ENCODE data around the gene STX4. TPM values are rescaled to one million over a fixed set of nuclear protein-coding genes. Genes with fewer than 3 reads are reported as not detected.
A peak's percentile ranks its signal among the peaks of the same experiment; 100 is the strongest.

Gene STX4
- total RNA-seq, 4 donors from 2014 or later = 50.7 to 69.3 (median 63.9) TPM

GRCh38 chr16:31033709-31034492 lies 543 bp downstream of the STX4 start:
- peak overlapping the region; percentile 77 to 91 (median 82) for H3K4me3 ChIP-seq
- peak overlapping the region; percentile 95 to 100 (median 98) for H3K27ac ChIP-seq
- no peaks in the 10 kb centered on the region for H3K27me3 ChIP-seq
- DNase-seq (ENCODE audit: low spot score in 2 of 2) = peak; percentile 91 to 94
- H3K9me3 ChIP-seq = no peaks in the 10 kb centered on the region
- H3K4me1 ChIP-seq = peaks cover 0 to 36% (median 6%) of the 10 kb centered on the region in 4 donors
- TF ChIP-seq EP300 (IDR thresholded peaks at IDR 0.05) (peak; percentile 40 to 81), POLR2A (IDR thresholded peaks at IDR 0.05) (peak; percentile 39 to 64), CTCF (IDR thresholded peaks at IDR 0.05) (no peak)
- WGBS, 2 donors = 1 to 2% methylated on average over 32 to 41 of the region's 47 CpGs
- H3K36me3 ChIP-seq = peaks cover 0 to 18% (median 11%) of the 10 kb centered on the region in 3 donors

- H3K27me3 ChIP-seq = no peaks in the 10 kb centered on the region
- TF ChIP-seq CTCF (IDR thresholded peaks at IDR 0.05) (no peak), EP300 (IDR thresholded peaks at IDR 0.05) (no peak), POLR2A (IDR thresholded peaks at IDR 0.05) (no peak)
Measured at GRCh38 chr16:31036691-31037090, 3.3 kb downstream of the STX4 start.

GRCh38 chr16:31038993-31039392 lies 5.6 kb downstream of the STX4 start:
- 86% methylated on average over 2 of the region's 2 CpGs; no CpG with 5 or more reads in 1 of the 2 donors for WGBS, 2 donors
- DNase-seq (ENCODE audit: low spot score in 2 of 2) = no peak
- H3K27me3 ChIP-seq = no peaks in the 10 kb centered on the region
- H3K4me3 ChIP-seq = no peak overlapping the region
- H3K4me1 ChIP-seq = peaks cover 0 to 22% (median 6%) of the 10 kb centered on the region in 4 donors
- H3K36me3 ChIP-seq = peaks cover 0 to 65% (median 23%) of the 10 kb centered on the region in 3 donors
- H3K27ac ChIP-seq = no peak overlapping the region
- no peak for TF ChIP-seq POLR2A (IDR thresholded peaks at IDR 0.05)
- TF ChIP-seq EP300 (IDR thresholded peaks at IDR 0.05) = no peak
- no peak for TF ChIP-seq CTCF (IDR thresholded peaks at IDR 0.05)
- H3K9me3 ChIP-seq = no peaks in the 10 kb centered on the region

More at GRCh38 chr16:31036691-31037090, 3.3 kb downstream of the STX4 start:
- H3K36me3 ChIP-seq = peaks cover 0 to 46% (median 23%) of the 10 kb centered on the region in 3 donors
- no peak for DNase-seq (ENCODE audit: low spot score in 2 of 2)
- whole genome bisulfite sequencing, 2 donors = 75 to 79% methylated on average over 2 of the region's 2 CpGs
- H3K9me3 ChIP-seq = no peaks in the 10 kb centered on the region
- no peak overlapping the region for H3K27ac ChIP-seq
- H3K4me3 ChIP-seq = no peak overlapping the region
- peaks cover 0 to 35% (median 6%) of the 10 kb centered on the region in 4 donors for H3K4me1 ChIP-seq

DNA sequence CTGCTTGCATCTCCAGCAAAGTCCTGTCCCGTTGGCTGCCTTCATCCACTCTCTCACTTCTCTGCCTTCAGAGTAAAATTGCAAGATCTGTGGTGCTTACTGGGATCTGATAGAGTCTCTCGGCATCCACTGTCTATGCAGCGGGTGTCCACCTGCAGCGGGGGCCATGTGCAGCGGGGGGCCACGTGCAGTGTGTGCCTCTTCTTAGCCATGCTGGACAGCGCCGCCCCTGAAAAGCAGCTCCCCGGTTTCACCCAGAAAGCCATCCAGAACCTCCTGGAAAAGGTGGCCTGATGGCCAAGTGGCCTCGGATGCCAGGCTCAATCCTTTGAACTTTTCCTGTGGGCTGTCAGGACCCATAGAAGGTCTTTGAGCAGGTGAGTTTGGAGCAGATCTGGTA lies 9.5 kb downstream of the STX4 start:
- no peak for TF ChIP-seq POLR2A (IDR thresholded peaks at IDR 0.05)
- no peak for TF ChIP-seq EP300 (IDR thresholded peaks at IDR 0.05)
- no peak for TF ChIP-seq CTCF (IDR thresholded peaks at IDR 0.05)
- DNase-seq (ENCODE audit: low spot score in 2 of 2) = no peak
- no peaks in the 10 kb centered on the region for H3K4me1 ChIP-seq
- H3K36me3 ChIP-seq = peaks cover 0 to 57% (median 22%) of the 10 kb centered on the region in 3 donors
- H3K27me3 ChIP-seq = no peaks in the 10 kb centered on the region
- WGBS, 2 donors = 83 to 89% methylated on average over 3 to 10 of the region's 10 CpGs
- no peaks in the 10 kb centered on the region for H3K9me3 ChIP-seq
- no peak overlapping the region for H3K27ac ChIP-seq
- no peak overlapping the region for H3K4me3 ChIP-seq

DNA sequence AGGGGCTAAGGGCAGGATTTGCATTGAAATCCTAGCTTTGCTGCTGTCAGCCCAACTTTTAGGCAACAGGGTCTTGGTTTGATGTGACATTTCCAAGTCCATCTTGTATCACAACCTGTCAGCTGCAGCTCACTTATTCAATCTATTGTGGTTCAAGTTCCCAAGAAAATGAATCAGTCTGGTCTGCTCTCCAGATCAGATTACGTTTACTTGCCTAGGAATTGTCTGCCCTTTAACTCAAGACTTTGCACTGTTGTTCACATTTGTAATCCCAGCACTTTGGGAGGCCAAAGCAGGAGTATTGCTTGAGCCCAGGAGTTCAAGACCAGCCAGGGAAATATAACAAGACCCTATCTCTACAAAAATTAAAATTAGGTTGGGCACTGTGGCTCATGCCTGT lies 10.0 kb downstream of the STX4 start:
- H3K36me3 ChIP-seq = peaks cover 0 to 52% (median 18%) of the 10 kb centered on the region in 3 donors
- no peaks in the 10 kb centered on the region for H3K9me3 ChIP-seq
- no peak overlapping the region for H3K27ac ChIP-seq
- no peak overlapping the region for H3K4me3 ChIP-seq
- no peaks in the 10 kb centered on the region for H3K27me3 ChIP-seq
- TF ChIP-seq CTCF (IDR thresholded peaks at IDR 0.05) (no peak), EP300 (IDR thresholded peaks at IDR 0.05) (no peak), POLR2A (IDR thresholded peaks at IDR 0.05) (no peak)
- no peaks in the 10 kb centered on the region for H3K4me1 ChIP-seq
- WGBS, 2 donors = 76 to 100% methylated on average over 1 of the region's 1 CpG
- DNase-seq (ENCODE audit: low spot score in 2 of 2) = no peak
